HCT116 (cell line): ENCODE results near the gene ATF1. TPM values are rescaled to one million over a fixed set of nuclear protein-coding genes. Genes with fewer than 3 reads are reported as not detected.

Experiments used
- ATAC-seq: fragments of 200-7000 bp; cut with Tn5 transposase; 2 replicates; pipeline ENCODE4 v1.9.1; 2020; ENCODE audit warnings: mild to moderate bottlenecking, moderate library complexity
- BruUV-seq: library from RNA; stranded (reverse); fragments of 400-500 nt; replicated peaks from 2 replicates; lab custom pipeline; 2021; lab: Mats Ljungman, UMichigan
- CTCF ChIA-PET: fragments of 300-600 bp; sonication (Branson Sonifier 250); formaldehyde crosslinking; loops from one replicate; lab custom pipeline; 2021; ENCODE audit warnings: antibody characterized with exemption; lab: Charles Lee
- POLR2A ChIA-PET: fragments of 300-600, 350-600 bp; sonication (Branson Sonifier 250); formaldehyde crosslinking; loops from one replicate; lab custom pipeline; 2021; ENCODE audit warnings: antibody characterized with exemption; lab: Charles Lee
- RAD21 ChIA-PET, 2 experiments: fragments of 300-600 bp; sonication (Branson Sonifier 250); formaldehyde crosslinking; loops; one replicate each; lab custom pipeline; 2023; ENCODE audit warnings: low total read pairs in 2 of 2; ENCODE audit not compliant: uncharacterized antibody in 2 of 2, unreplicated experiment in 2 of 2, low non-redundant PET in 1 of 2; lab: Charles Lee
- DNase-seq: peaks from one replicate; pipeline ENCODE4 v3.0.0-alpha.2; 2010; ENCODE audit warnings: low read depth, low spot score
- H2AFZ ChIP-seq: fragments of 200-600 bp; shearing (Covaris generic), sonication (generic); 2 replicates; pipeline ENCODE4 v1.6.1; 2017; ENCODE audit warnings: low read depth, mixed run types, mixed read lengths, antibody characterized with exemption, low read length; ENCODE audit not compliant: poor library complexity, severe bottlenecking
- H3K27ac ChIP-seq: 2 replicates; pipeline ENCODE4 v1.5.1; 2012; ENCODE audit warnings: low read depth, low read length
- H3K27me3 ChIP-seq: fragments of 200-600 bp; sonication (generic); 2 replicates; pipeline ENCODE4 v1.6.1; 2016; ENCODE audit warnings: mixed run types, low read length, mixed read lengths; ENCODE audit not compliant: insufficient read depth
- H3K36me3 ChIP-seq, 2 experiments: fragments of 200-500 bp in 1 of 2; fragments of 200-600 bp in 1 of 2; sonication (Bioruptor generic) in 1 of 2; sonication (generic) in 1 of 2; 2 replicates each; pipeline versions ENCODE4 v1.5.1 to v1.6.1; 2014 to 2016; ENCODE audit warnings: low read length in 2 of 2, inconsistent platforms in 1 of 2, mixed read lengths in 1 of 2, mixed run types in 1 of 2; ENCODE audit not compliant: insufficient read depth in 2 of 2, control insufficient read depth in 1 of 2
- H3K4me1 ChIP-seq, 2 experiments: fragments of 200-600 bp in 1 of 2; sonication (generic) in 1 of 2; 2 replicates each; pipeline versions ENCODE4 v1.5.1 to v1.6.1; 2012 to 2017; ENCODE audit warnings: low read length in 2 of 2, inconsistent platforms in 1 of 2, mild to moderate bottlenecking in 1 of 2, mixed read lengths in 1 of 2, mixed run types in 1 of 2, moderate library complexity in 1 of 2; ENCODE audit not compliant: insufficient read depth in 2 of 2, control insufficient read depth in 1 of 2
- H3K4me2 ChIP-seq: fragments of 200-600 bp; sonication (generic); 2 replicates; pipeline ENCODE4 v1.6.1; 2017; ENCODE audit warnings: mixed run types, low read length, mixed read lengths
- H3K4me3 ChIP-seq, 2 experiments: fragments of 200-600 bp in 1 of 2; sonication (generic) in 1 of 2; replicated peaks in 1 of 2; 2 replicates each; pipeline ENCODE4 v1.5.1; 2011 to 2016; ENCODE audit warnings: low read length in 2 of 2, control low read depth in 1 of 2, low read depth in 1 of 2, mild to moderate bottlenecking in 1 of 2, mixed read lengths in 1 of 2, mixed run types in 1 of 2
- H3K79me2 ChIP-seq: fragments of 200-600 bp; sonication (generic); 2 replicates; pipeline ENCODE4 v1.6.1; 2017; ENCODE audit warnings: mild to moderate bottlenecking, mixed run types, low read length, moderate library complexity, mixed read lengths; ENCODE audit not compliant: insufficient read depth
- H3K9ac ChIP-seq: fragments of 200-600 bp; sonication (generic); 2 replicates; pipeline ENCODE4 v1.6.1; 2016; ENCODE audit warnings: low read length, mixed read lengths
- H3K9me2 ChIP-seq: fragments of 200-600 bp; sonication (generic), shearing (Covaris generic); 2 replicates; pipeline ENCODE4 v1.6.1; 2017; ENCODE audit warnings: mixed run types, mild to moderate bottlenecking, moderate library complexity; ENCODE audit not compliant: insufficient read depth
- H3K9me3 ChIP-seq, 2 experiments: fragments of 200-500 bp in 1 of 2; fragments of 200-600 bp in 1 of 2; sonication (Bioruptor generic) in 1 of 2; sonication (generic) in 1 of 2; 2 replicates each; pipeline ENCODE4 v1.6.1; 2014 to 2017; ENCODE audit warnings: low read length in 2 of 2, mixed read lengths in 2 of 2, inconsistent platforms in 1 of 2, low read depth in 1 of 2, mild to moderate bottlenecking in 1 of 2, mixed run types in 1 of 2, moderate library complexity in 1 of 2; ENCODE audit not compliant: control insufficient read depth in 1 of 2, insufficient read depth in 1 of 2
- H4K20me1 ChIP-seq: fragments of 200-600 bp; sonication (generic), shearing (Covaris generic); 2 replicates; pipeline ENCODE4 v1.6.1; 2017; ENCODE audit warnings: mixed run types, mild to moderate bottlenecking, moderate library complexity; ENCODE audit not compliant: insufficient read depth
- CTCF ChIP-seq, 3 experiments: fragments of 200-600 bp in 1 of 3; sonication (generic) in 1 of 3; IDR thresholded peaks in 2 of 3; conservative IDR thresholded peaks in 1 of 3; 2 replicates each; pipeline ENCODE4 v1.5.1; 2012 to 2017; ENCODE audit warnings: low read depth in 2 of 3, low read length in 2 of 3, antibody characterized with exemption in 1 of 3, borderline replicate concordance in 1 of 3, control low read depth in 1 of 3, mild to moderate bottlenecking in 1 of 3, mixed read lengths in 1 of 3, mixed run types in 1 of 3, moderate library complexity in 1 of 3; ENCODE audit not compliant: insufficient read depth in 1 of 3
- EGR1 ChIP-seq: IDR thresholded peaks from 2 replicates; pipeline ENCODE4 v1.6.1; 2012; ENCODE audit warnings: low read depth
- ELF1 ChIP-seq: IDR thresholded peaks from 2 replicates; pipeline ENCODE4 v1.6.1; 2012; ENCODE audit warnings: low read depth, borderline replicate concordance
- EZH2 ChIP-seq: fragments of 200-600 bp; sonication (generic); IDR thresholded peaks from 2 replicates; pipeline ENCODE4 v1.6.1; 2017; ENCODE audit warnings: antibody characterized with exemption, mixed run types
- EZH2phosphoT487 ChIP-seq: fragments of 200-600 bp; IDR thresholded peaks from 2 replicates; pipeline ENCODE4 v1.6.1; 2018; ENCODE audit warnings: antibody characterized with exemption, borderline replicate concordance
- POLR2A ChIP-seq: IDR thresholded peaks from 2 replicates; pipeline ENCODE4 v1.7.0; 2011; ENCODE audit warnings: borderline replicate concordance; ENCODE audit not compliant: insufficient read depth, insufficient read length; ENCODE audit errors: extremely low read depth
- RAD21 ChIP-seq: IDR thresholded peaks from 2 replicates; pipeline ENCODE4 v1.6.1; 2012; ENCODE audit warnings: low read depth, mild to moderate bottlenecking
- SRF ChIP-seq: IDR thresholded peaks from 2 replicates; pipeline ENCODE4 v1.6.1; 2012; ENCODE audit warnings: low read depth
- TCF7L2 ChIP-seq: IDR thresholded peaks from 2 replicates; pipeline ENCODE4 v1.7.0; 2011; ENCODE audit warnings: borderline replicate concordance, inconsistent platforms; ENCODE audit not compliant: insufficient read depth, insufficient read length; ENCODE audit errors: extremely low read depth
- YY1 ChIP-seq: IDR thresholded peaks from 2 replicates; pipeline ENCODE4 v1.6.1; 2011; ENCODE audit warnings: low read length, low read depth, moderate library complexity, mild to moderate bottlenecking; ENCODE audit not compliant: insufficient replicate concordance; ENCODE audit errors: extremely low read depth
- ZNF274 ChIP-seq: fragments of 200-500 bp; sonication (Bioruptor generic); IDR thresholded peaks from 2 replicates; pipeline ENCODE4 v1.6.1; 2014; ENCODE audit warnings: mild to moderate bottlenecking, low read depth, low read length, inconsistent platforms
- intact Hi-C: fragments of 100-400 bp; cut with micrococcal nuclease; formaldehyde crosslinking; loops from 2 replicates; pipeline ENCODE4 v1.10.0; 2022
- total RNA-seq: library from RNA; stranded (reverse); gene quantifications from one replicate; pipeline ENCODE4 v1.2.1, GENCODE V29; 2021; ENCODE audit not compliant: unreplicated experiment

Gene ATF1
- total RNA-seq, 1 experiment from 2014 or later: 48.8 TPM

GRCh38 chr12:50780013-50780412, 16.1 kb downstream of the ATF1 start:
- Histone ChIP-seq H3K9ac (no peak overlapping the region), H3K27me3 (no peaks in the 10 kb centered on the region), H3K9me3 (no peaks in the 10 kb centered on the region), H2AFZ (no peak overlapping the region), H4K20me1 (no peaks in the 10 kb centered on the region), H3K27ac (no peak overlapping the region), H3K4me1 (peaks cover 20 to 25% of the 10 kb centered on the region in 2 experiments), H3K4me3 (no peak overlapping the region), H3K36me3 (no peaks in the 10 kb centered on the region), H3K9me2 (no peaks in the 10 kb centered on the region), H3K79me2 (peaks cover 56% of the 10 kb centered on the region), H3K4me2 (no peak overlapping the region)
- DNase-seq: no peak
- BruUV-seq: no TSS peak
- RAD21 ChIA-PET: no interaction called here
- POLR2A ChIA-PET: interaction anchor here (0.6 kb wide), 1 partner anchor 150 kb away, joined by 3 read pairs; no protein-coding TSS in a partner anchor
- intact Hi-C loops: no loop called here
- no peak for ATAC-seq
- CTCF ChIA-PET: interaction anchor here (1.5 kb wide), 1 partner anchor 15 kb away, joined by 5 read pairs; no protein-coding TSS in a partner anchor
- TF ChIP-seq TCF7L2 (no peak), ZNF274 (no peak), POLR2A (no peak), RAD21 (no peak), ELF1 (no peak), CTCF (IDR thresholded peaks at IDR 0.05 in 2 of 3, conservative IDR thresholded peaks at IDR 0.05 in 1 of 3; ENCODE audit: borderline replicate concordance in 1 of 3, insufficient read depth in 1 of 3, low read depth in 2 of 3, low read length in 2 of 3) (no peak), EZH2phosphoT487 (no peak), SRF (no peak), YY1 (no peak), EGR1 (no peak), EZH2 (no peak)
